H1 (cell line): ENCODE measurements around the gene SLC17A1. TPM values are rescaled to one million over a fixed set of nuclear protein-coding genes. Genes with fewer than 3 reads are reported as not detected.

Experiments used
- CTCF ChIA-PET: fragments of 300-600 bp; sonication (Branson Sonifier 250); formaldehyde crosslinking; loops from one replicate; lab custom pipeline; 2021; ENCODE audit not compliant: partially characterized antibody; lab: Charles Lee
- POLR2A ChIA-PET: fragments of 300-600 bp; sonication (Branson Sonifier 250); formaldehyde crosslinking; loops from one replicate; lab custom pipeline; 2021; ENCODE audit warnings: inconsistent platforms; ENCODE audit not compliant: partially characterized antibody; lab: Charles Lee
- DNase-seq, 2 experiments: peaks; one replicate each; pipeline versions ENCODE4 v3.0.0 to v3.0.0-alpha.2; 2010 to 2022; ENCODE audit warnings: low spot score in 2 of 2, low read depth in 1 of 2, mixed read lengths in 1 of 2
- FAIRE-seq: peaks from 2 replicates; lab custom pipeline; 2011; peaks lifted over from hg19 to GRCh38; lab: Jason Lieb, UNC
- H2AFZ ChIP-seq: 2 replicates; pipeline ENCODE4 v1.8.1; 2012; ENCODE audit warnings: low read length, inconsistent platforms
- H2AK5ac ChIP-seq: 2 replicates; pipeline ENCODE4 v1.6.1; 2013; ENCODE audit warnings: low read depth, low read length
- H2BK120ac ChIP-seq: replicated peaks from 2 replicates; pipeline ENCODE3; 2013; ENCODE audit warnings: low read depth, low read length, inconsistent platforms
- H2BK12ac ChIP-seq: 2 replicates; pipeline ENCODE4 v1.6.1; 2013; ENCODE audit warnings: low read depth, low read length
- H2BK15ac ChIP-seq: 2 replicates; pipeline ENCODE4 v1.6.1; 2013; ENCODE audit warnings: low read length
- H2BK20ac ChIP-seq: 2 replicates; pipeline ENCODE4 v1.6.1; 2013; ENCODE audit warnings: low read length
- H2BK5ac ChIP-seq: 2 replicates; pipeline ENCODE4 v1.6.1; 2013; ENCODE audit warnings: low read depth, low read length
- H3K14ac ChIP-seq: 2 replicates; pipeline ENCODE4 v1.6.1; 2013; ENCODE audit warnings: inconsistent platforms; ENCODE audit not compliant: insufficient read length
- H3K18ac ChIP-seq: 2 replicates; pipeline ENCODE4 v1.6.1; 2013; ENCODE audit warnings: low read length; ENCODE audit errors: extremely low read depth
- H3K23ac ChIP-seq: 2 replicates; pipeline ENCODE4 v1.6.1; 2013; ENCODE audit warnings: inconsistent platforms; ENCODE audit not compliant: insufficient read length
- H3K23me2 ChIP-seq: 2 replicates; pipeline ENCODE4 v1.6.1; 2013; ENCODE audit warnings: low read depth, low read length
- H3K27ac ChIP-seq: 2 replicates; pipeline ENCODE4 v1.6.1; 2011; ENCODE audit warnings: low read depth, low read length, inconsistent platforms
- H3K27me3 ChIP-seq, 4 experiments: replicated peaks in 1 of 4; 1 replicate in 1 of 4; 2 replicates in 3 of 4; pipeline versions ENCODE4 v1.6.1 to v1.8.1; 2011 to 2013; ENCODE audit warnings: low read length in 3 of 4, mild to moderate bottlenecking in 3 of 4, inconsistent platforms in 2 of 4, mixed read lengths in 2 of 4, moderate library complexity in 1 of 4; ENCODE audit not compliant: control insufficient read depth in 3 of 4, insufficient read depth in 3 of 4; ENCODE audit errors: extremely low read depth in 1 of 4
- H3K36me3 ChIP-seq, 4 experiments: 2 replicates each; pipeline versions ENCODE4 v1.6.1 to v1.8.1; 2011 to 2013; ENCODE audit warnings: mild to moderate bottlenecking in 4 of 4, low read length in 3 of 4, moderate library complexity in 2 of 4, control low read depth in 1 of 4, inconsistent platforms in 1 of 4; ENCODE audit not compliant: insufficient read depth in 4 of 4, control insufficient read depth in 2 of 4
- H3K4ac ChIP-seq: replicated peaks from 2 replicates; pipeline ENCODE3; 2013; ENCODE audit warnings: low read length, low read depth, mixed read lengths, inconsistent platforms; ENCODE audit not compliant: insufficient read length
- H3K4me1 ChIP-seq, 4 experiments: replicated peaks in 1 of 4; 1 replicate in 1 of 4; 2 replicates in 3 of 4; pipeline versions ENCODE4 v1.6.1 to v1.8.1; 2011 to 2013; ENCODE audit warnings: low read length in 3 of 4, inconsistent platforms in 2 of 4, mixed read lengths in 1 of 4; ENCODE audit not compliant: insufficient read depth in 4 of 4, control insufficient read depth in 3 of 4
- H3K4me2 ChIP-seq, 2 experiments: 2 replicates each; pipeline versions ENCODE4 v1.6.1 to v1.8.1; 2011 to 2013; ENCODE audit warnings: low read depth in 2 of 2, low read length in 2 of 2, control low read depth in 1 of 2, inconsistent platforms in 1 of 2, mild to moderate bottlenecking in 1 of 2; ENCODE audit not compliant: insufficient read depth in 1 of 2
- H3K4me3 ChIP-seq, 4 experiments: fragments of 200-600, 300-600 bp in 1 of 4; sonication (generic), shearing (Covaris generic), sonication (Bioruptor Twin) in 1 of 4; 2 replicates each; pipeline versions ENCODE4 v1.5.1 to v1.8.1; 2011 to 2016; ENCODE audit warnings: low read length in 4 of 4, low read depth in 3 of 4, control low read depth in 2 of 4, inconsistent platforms in 2 of 4, mild to moderate bottlenecking in 2 of 4, mixed read lengths in 1 of 4, moderate library complexity in 1 of 4; ENCODE audit not compliant: insufficient read depth in 2 of 4; ENCODE audit errors: extremely low read depth in 1 of 4
- H3K56ac ChIP-seq: replicated peaks from 2 replicates; pipeline ENCODE3; 2013; ENCODE audit warnings: low read depth, mild to moderate bottlenecking, mixed read lengths, low read length, inconsistent platforms; ENCODE audit not compliant: insufficient read length
- H3K79me1 ChIP-seq: 2 replicates; pipeline ENCODE4 v1.6.1; 2013; ENCODE audit warnings: low read depth, low read length, control low read depth
- H3K79me2 ChIP-seq, 2 experiments: 2 replicates each; pipeline versions ENCODE4 v1.6.1 to v1.8.1; 2012 to 2013; ENCODE audit warnings: low read length in 2 of 2, mild to moderate bottlenecking in 2 of 2, inconsistent platforms in 1 of 2; ENCODE audit not compliant: insufficient read depth in 2 of 2, control insufficient read depth in 1 of 2
- H3K9ac ChIP-seq, 4 experiments: replicated peaks in 1 of 4; 1 replicate in 1 of 4; 2 replicates in 3 of 4; pipeline versions ENCODE4 v1.6.1 to v1.8.1; 2011 to 2013; ENCODE audit warnings: low read depth in 3 of 4, low read length in 3 of 4, control low read depth in 2 of 4, mild to moderate bottlenecking in 2 of 4, moderate library complexity in 2 of 4, inconsistent platforms in 1 of 4; ENCODE audit errors: extremely low read depth in 1 of 4
- H3K9me3 ChIP-seq, 2 experiments: 2 replicates each; pipeline versions ENCODE4 v1.6.1 to v1.8.1; 2012 to 2013; ENCODE audit warnings: mild to moderate bottlenecking in 2 of 2, moderate library complexity in 2 of 2, control low read depth in 1 of 2, inconsistent platforms in 1 of 2, low read depth in 1 of 2, low read length in 1 of 2, mixed read lengths in 1 of 2; ENCODE audit not compliant: insufficient read depth in 2 of 2
- H4K20me1 ChIP-seq, 2 experiments: replicated peaks in 1 of 2; 2 replicates each; pipeline versions ENCODE3 to v1.8.1; 2011 to 2013; ENCODE audit warnings: inconsistent platforms in 2 of 2, low read length in 2 of 2, mild to moderate bottlenecking in 1 of 2; ENCODE audit not compliant: insufficient read depth in 2 of 2, control insufficient read depth in 1 of 2
- H4K5ac ChIP-seq: 2 replicates; pipeline ENCODE4 v1.6.1; 2013; ENCODE audit warnings: low read length, low read depth, mixed read lengths, inconsistent platforms; ENCODE audit not compliant: insufficient read length
- H4K8ac ChIP-seq: 2 replicates; pipeline ENCODE4 v1.8.0; 2013; ENCODE audit warnings: mild to moderate bottlenecking, moderate library complexity, low read length, inconsistent platforms; ENCODE audit not compliant: insufficient read depth; ENCODE audit errors: extremely low read depth
- H4K91ac ChIP-seq: replicated peaks from 2 replicates; pipeline ENCODE3; 2013; ENCODE audit warnings: low read length, mixed read lengths, inconsistent platforms; ENCODE audit not compliant: insufficient read length
- KDM5A ChIP-seq: fragments of 200-600 bp; IDR thresholded peaks from 2 replicates; pipeline ENCODE4 v1.7.1; 2012; ENCODE audit warnings: mild to moderate bottlenecking, low read length, inconsistent platforms, mixed read lengths
- WGBS, 2 experiments: shearing (Covaris generic) in 1 of 2; methylation state at CpG; one replicate each; pipeline versions ENCODE4 v1.1.6 to v1.1.7; 2013 to 2015; ENCODE audit warnings: low lambda C conversion rate in 2 of 2, mixed read lengths in 2 of 2, inconsistent platforms in 1 of 2, low coverage in 1 of 2, missing lambda C conversion rate in 1 of 2; ENCODE audit not compliant: insufficient replicate concordance in 2 of 2, insufficient coverage in 1 of 2, insufficient read length in 1 of 2; ENCODE audit errors: extremely low coverage in 1 of 2, missing lambda C conversion rate in 1 of 2; 5-methylcytosine and 5-hydroxymethylcytosine counted together
- polyA plus RNA-seq, 7 experiments: library from polyadenylated mRNA; depleted of rRNA in 3 of 7; stranded (reverse) in 5 of 7; unstranded in 2 of 7; fragments of >200 nt in 5 of 7; fragments of 200-250 nt in 2 of 7; gene quantifications; 1 replicate in 5 of 7; 2 replicates in 1 of 7; 4 replicates in 1 of 7; pipeline versions ENCODE4 v1.2.1 to v1.2.3, GENCODE V29; 2011 to 2013; ENCODE audit warnings: missing spikeins in 2 of 7, mixed read lengths in 2 of 7
- total RNA-seq: library from RNA; stranded (reverse); fragmentation: NEBNext Ultra II Directional; extraction: Animal tissue kit (Norgen Biotek cat#: 25700); gene quantifications from 2 replicates; pipeline ENCODE4 v1.2.1, GENCODE V29; 2021

The SLC17A1 gene
- total and polyA plus RNA-seq, 2 of the 8 experiments (the other 6 are each of a cell fraction or from before 2014, with no cell fraction given): not detected

GRCh38 chr6:25777856-25778649 lies 53.8 kb downstream of the SLC17A1 start:
- Histone ChIP-seq H4K20me1 (no peaks in the 10 kb centered on the region), H3K4me1 (peaks cover 0 to 3% (median 0%) of the 10 kb centered on the region in 4 experiments; a peak in 1 of 7 replicates), H3K14ac (no peak overlapping the region)
- no peak for TF ChIP-seq KDM5A
- TF ChIP-seq, all 59 proteins: peak for 0
- H3K9me3 ChIP-seq: no peaks in the 10 kb centered on the region
- no peak overlapping the region for H4K91ac ChIP-seq
- H3K56ac ChIP-seq: no peak overlapping the region
- ChIA-PET POLR2A (no interaction called here), CTCF (interaction anchor here (0.6 to 2.0 kb wide), 2 partner anchors 11 to 25 kb away, joined by 3 to 6 read pairs; no protein-coding TSS in a partner anchor)
- no peaks in the 10 kb centered on the region for H3K79me1 ChIP-seq
- DNase-seq: no peak
- no peak overlapping the region for H2BK20ac ChIP-seq
- no peak overlapping the region for H3K4me3 ChIP-seq
- H3K23me2 ChIP-seq: no peaks in the 10 kb centered on the region; the same call in 1 of the 2 replicates
- H2AFZ ChIP-seq: no peak overlapping the region
- no peaks in the 10 kb centered on the region; a peak in 1 of 7 replicates for H3K27me3 ChIP-seq
- H3K4ac ChIP-seq: no peak overlapping the region
- H4K8ac ChIP-seq: no peak overlapping the region
- no peak for FAIRE-seq
- H3K9ac ChIP-seq: no peak overlapping the region
- no peaks in the 10 kb centered on the region for H3K79me2 ChIP-seq
- no peak overlapping the region for H2AK5ac ChIP-seq
- H3K18ac ChIP-seq: no peak overlapping the region
- H3K36me3 ChIP-seq: no peaks in the 10 kb centered on the region
- no peak overlapping the region for H4K5ac ChIP-seq
- no peak overlapping the region for H3K23ac ChIP-seq
- H2BK5ac ChIP-seq: no peak overlapping the region
- H2BK120ac ChIP-seq: no peak overlapping the region
- H3K27ac ChIP-seq: no peak overlapping the region
- H2BK15ac ChIP-seq: no peak overlapping the region
- H2BK12ac ChIP-seq: no peak overlapping the region
- 91% methylated on average over 4 of the region's 4 CpGs; no CpG with 5 or more reads in 1 of the 2 experiments for WGBS, 2 experiments
- no peak overlapping the region for H3K4me2 ChIP-seq
